ENCODE data around the gene SIGLEC12. TPM values are rescaled to one million over a fixed set of nuclear protein-coding genes. Genes with fewer than 3 reads are reported as not detected.
"Not testable (repeated sequence)": the region's sequence is repeated elsewhere in the genome, so short reads cannot be mapped to it uniquely, and the experiment has no call there.

SIGLEC12 gene
- total and polyA plus RNA-seq, 5 donors, result 0.05 to 0.36 TPM; not detected in 3

- Histone ChIP-seq H3K27ac (ENCODE audit: low read length) (no peak overlapping the region), H3K4me1 (ENCODE audit: control insufficient read depth, insufficient read depth, low read length) (peaks cover 4% of the 10 kb centered on the region), H3K4me3 (ENCODE audit: low read length) (no peak overlapping the region), H3K9me3 (ENCODE audit: control insufficient read depth, low read length) (no peaks in the 10 kb centered on the region), H3K27me3 (ENCODE audit: control insufficient read depth, insufficient read depth) (no peaks in the 10 kb centered on the region)
- intact Hi-C loops (cut with DNase I), result no loop called here
- ATAC-seq (no peak), DNase-seq (no peak)
- WGBS, result 71% methylated on average over 11 of the region's 11 CpGs
These were observed 44.9 kb downstream of the SIGLEC12 start for GRCh38 chr19:51456541-51457290.

DNA sequence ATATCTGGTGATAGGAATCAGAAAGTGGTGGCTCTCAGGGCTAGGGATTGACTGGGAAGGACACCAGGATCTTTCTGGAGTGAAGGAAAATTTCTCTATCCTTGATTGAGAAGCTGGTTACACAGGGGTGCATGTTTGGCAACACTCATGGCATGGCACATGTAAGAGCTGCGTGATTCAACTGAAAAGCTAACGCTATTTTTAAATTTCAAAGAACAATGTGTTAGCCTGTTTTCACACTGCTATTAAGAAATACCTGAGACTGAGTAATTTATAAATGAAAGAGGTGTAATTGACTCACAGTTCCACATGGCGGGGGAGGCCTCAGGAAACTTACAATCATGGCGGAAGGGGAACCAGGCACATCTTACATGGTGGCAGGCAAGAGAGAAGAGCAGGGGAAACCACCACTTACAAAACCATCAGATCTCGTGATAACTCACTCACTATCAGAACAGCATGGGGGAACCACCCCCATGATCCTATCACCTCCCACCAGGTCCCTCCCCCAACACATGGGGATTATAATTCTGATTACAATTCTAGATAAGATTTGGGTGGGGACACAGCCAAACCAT lies 50.8 kb downstream of the SIGLEC12 start:
- no peaks in the 10 kb centered on the region for H3K27me3 ChIP-seq (ENCODE audit: control insufficient read depth, insufficient read depth)
- no peaks in the 10 kb centered on the region for H3K4me1 ChIP-seq (ENCODE audit: control insufficient read depth, insufficient read depth, low read length)
- intact Hi-C loops (cut with DNase I), result no loop called here
- ATAC-seq (no peak), DNase-seq (no peak)
- WGBS, result 80% methylated on average over 5 of the region's 5 CpGs
- H3K4me3 ChIP-seq (ENCODE audit: low read length), result no peak overlapping the region
- H3K9me3 ChIP-seq (ENCODE audit: control insufficient read depth, low read length), result no peaks in the 10 kb centered on the region
- no peak overlapping the region for H3K27ac ChIP-seq (ENCODE audit: low read length)

DNA sequence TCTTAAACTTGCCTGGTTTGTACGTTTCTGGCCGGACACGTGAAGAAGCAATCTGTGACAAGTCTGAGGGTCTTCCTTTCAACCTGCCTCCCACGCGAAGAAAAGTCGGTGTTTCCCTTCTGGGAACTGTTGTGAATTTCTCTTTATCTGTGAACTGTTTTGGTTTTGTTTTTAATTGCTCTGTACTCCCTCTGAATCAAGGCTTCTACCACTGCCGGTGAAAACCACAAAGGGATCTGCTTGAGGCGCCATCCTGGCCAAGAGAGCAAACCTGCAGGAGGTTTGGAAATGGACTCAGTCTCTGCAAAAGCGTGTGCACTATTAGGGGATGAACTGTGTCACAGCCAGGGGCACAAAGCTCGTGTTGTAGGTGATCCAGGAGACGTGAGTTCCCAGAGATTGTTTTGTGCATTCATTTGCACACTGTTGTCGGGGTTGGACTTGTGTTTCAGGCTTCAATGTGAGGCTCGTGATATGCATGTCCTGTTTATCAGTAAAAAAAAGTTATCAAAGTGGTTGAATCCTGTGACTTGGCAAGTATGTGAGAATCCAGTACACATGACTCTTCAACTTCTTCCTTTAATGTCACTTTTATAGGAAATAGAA lies 53.1 kb downstream of the SIGLEC12 start:
- 56% methylated on average over 13 of the region's 13 CpGs for WGBS
- H3K4me1 ChIP-seq (ENCODE audit: control insufficient read depth, insufficient read depth, low read length), result no peaks in the 10 kb centered on the region
- H3K27me3 ChIP-seq (ENCODE audit: control insufficient read depth, insufficient read depth), result no peaks in the 10 kb centered on the region
- ATAC-seq, result no peak
- no peaks in the 10 kb centered on the region for H3K9me3 ChIP-seq (ENCODE audit: control insufficient read depth, low read length)
- H3K27ac ChIP-seq (ENCODE audit: low read length), result no peak overlapping the region
- intact Hi-C loops (cut with DNase I), result no loop called here
- no peak for DNase-seq
- no peak overlapping the region for H3K4me3 ChIP-seq (ENCODE audit: low read length)

- Histone ChIP-seq H3K4me1 (ENCODE audit: control insufficient read depth, insufficient read depth, low read length) (no peaks in the 10 kb centered on the region), H3K9me3 (ENCODE audit: control insufficient read depth, low read length) (no peaks in the 10 kb centered on the region), H3K27ac (ENCODE audit: low read length) (no peak overlapping the region), H3K27me3 (ENCODE audit: control insufficient read depth, insufficient read depth) (no peaks in the 10 kb centered on the region), H3K4me3 (ENCODE audit: low read length) (no peak overlapping the region)
- DNase-seq (no peak), ATAC-seq (no peak)
- 74% methylated on average over 7 of the region's 7 CpGs for WGBS
- intact Hi-C loops (cut with DNase I), result no loop called here
These were observed 53.6 kb downstream of the SIGLEC12 start for GRCh38 chr19:51448011-51448410.

GRCh38 chr19:51447510-51447909 lies 54.1 kb downstream of the SIGLEC12 start:
- H3K9me3 ChIP-seq (ENCODE audit: control insufficient read depth, low read length); intact Hi-C loops (cut with DNase I); H3K27ac ChIP-seq (ENCODE audit: low read length); DNase-seq; H3K4me1 ChIP-seq (ENCODE audit: control insufficient read depth, insufficient read depth, low read length); ATAC-seq; H3K27me3 ChIP-seq (ENCODE audit: control insufficient read depth, insufficient read depth); H3K4me3 ChIP-seq (ENCODE audit: low read length): not testable (repeated sequence)
- WGBS, result 69% methylated on average over 3 of the region's 3 CpGs

DNA sequence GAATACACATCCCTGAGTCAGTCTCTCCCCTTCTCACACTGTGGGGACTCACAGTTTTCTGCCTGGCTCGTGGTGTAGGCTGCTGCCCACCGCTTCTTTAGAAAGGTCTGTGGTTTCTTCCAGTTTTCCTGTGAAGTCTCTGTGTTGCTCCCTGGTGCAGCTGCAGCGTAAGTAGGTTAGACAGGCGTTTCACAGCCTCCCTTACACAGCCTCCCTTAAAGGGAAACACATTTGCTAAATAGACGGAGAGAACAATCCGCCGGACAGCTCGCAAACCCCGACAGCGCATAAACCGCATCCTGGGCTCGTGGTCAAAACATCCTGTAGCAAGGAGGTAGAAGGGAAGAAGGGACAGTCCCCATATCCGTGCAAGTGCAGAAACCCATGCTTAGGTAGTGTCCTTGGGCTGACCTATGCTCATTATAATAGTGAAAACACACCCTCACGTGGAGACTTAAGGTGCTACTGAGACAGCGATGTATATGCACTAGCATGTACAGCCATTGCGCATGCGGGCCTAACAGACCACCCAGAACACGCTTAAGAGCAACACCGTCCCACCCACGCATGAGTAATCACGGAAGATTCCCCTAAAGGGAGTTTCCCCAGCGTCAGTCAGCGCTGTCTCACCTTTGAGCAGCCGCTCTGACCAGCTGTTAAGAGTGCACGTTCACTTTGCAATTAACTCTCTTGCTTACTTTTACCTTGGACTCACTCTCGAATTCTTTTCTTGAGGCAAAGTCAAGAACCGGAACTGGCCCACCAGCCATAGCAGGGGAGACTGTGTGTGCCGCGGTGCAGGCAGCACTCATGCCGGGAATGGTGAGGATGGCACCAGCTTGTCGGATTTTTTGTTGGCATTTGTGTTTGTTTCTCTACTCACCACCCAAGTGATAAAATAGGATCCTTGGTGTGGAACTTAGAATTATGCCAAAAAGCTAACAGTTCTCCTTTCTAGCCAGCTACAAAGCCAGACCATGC lies 59.9 kb downstream of the SIGLEC12 start:
- DNase-seq (no peak), ATAC-seq (peak in 1 of 2 donors; percentile 32)
- Histone ChIP-seq H3K4me3 (ENCODE audit: low read length) (no peak overlapping the region), H3K9me3 (ENCODE audit: control insufficient read depth, low read length) (no peaks in the 10 kb centered on the region), H3K27ac (ENCODE audit: low read length) (no peak overlapping the region), H3K27me3 (ENCODE audit: control insufficient read depth, insufficient read depth) (no peaks in the 10 kb centered on the region), H3K4me1 (ENCODE audit: control insufficient read depth, insufficient read depth, low read length) (no peaks in the 10 kb centered on the region)
- intact Hi-C loops (cut with DNase I), result no loop called here
- 65% methylated on average over 31 of the region's 31 CpGs for WGBS

Other genes starting within 250 kb of the SIGLEC12 start
- gene IGLON5, start 190.2 kb downstream of the SIGLEC12 start, total RNA-seq, result under 1 TPM in 1 of 4 donors, not detected in 3; 0.31 TPM
- 0.07 TPM for gene IGLON5, start 190.2 kb downstream of the SIGLEC12 start, polyA plus RNA-seq
- 1 to 10 TPM in 3 of 4 donors, under 1 TPM in 1; 0.85 to 2.2 (median 1.6) TPM for gene VSIG10L, start 159.7 kb downstream of the SIGLEC12 start, total RNA-seq
- gene VSIG10L, start 159.7 kb downstream of the SIGLEC12 start, polyA plus RNA-seq, result 2.0 TPM
- gene ETFB, start 135.4 kb downstream of the SIGLEC12 start, total RNA-seq, result 100 to 1,000 TPM; 240 to 296 (median 258) TPM
- 452 TPM for gene ETFB, start 135.4 kb downstream of the SIGLEC12 start, polyA plus RNA-seq
- gene CLDND2, start 132.8 kb downstream of the SIGLEC12 start, total RNA-seq, result 1 to 10 TPM; 1.1 to 2.5 (median 2.2) TPM
- gene CLDND2, start 132.8 kb downstream of the SIGLEC12 start, polyA plus RNA-seq, result 0.45 TPM
- 1 to 10 TPM in 3 of 4 donors, under 1 TPM in 1; 0.89 to 3.1 (median 1.7) TPM for gene NKG7, start 129.1 kb downstream of the SIGLEC12 start, total RNA-seq
- 1.7 TPM for gene NKG7, start 129.1 kb downstream of the SIGLEC12 start, polyA plus RNA-seq
- not detected for gene LIM2, start 113.8 kb downstream of the SIGLEC12 start, total RNA-seq
- not detected for gene LIM2, start 113.8 kb downstream of the SIGLEC12 start, polyA plus RNA-seq
- not detected for gene C19orf84, start 111.2 kb downstream of the SIGLEC12 start, total RNA-seq
- gene C19orf84, start 111.2 kb downstream of the SIGLEC12 start, polyA plus RNA-seq, result not detected
- 1 to 10 TPM in 3 of 4 donors, under 1 TPM in 1; 0.62 to 6.5 (median 2.7) TPM for gene SIGLEC10, start 84.2 kb downstream of the SIGLEC12 start, total RNA-seq
- gene SIGLEC10, start 84.2 kb downstream of the SIGLEC12 start, polyA plus RNA-seq, result 0.77 TPM
- gene SIGLEC8, start 43.3 kb downstream of the SIGLEC12 start, total RNA-seq, result not detected
- not detected for gene SIGLEC8, start 43.3 kb downstream of the SIGLEC12 start, polyA plus RNA-seq
- not detected for gene CEACAM18, start 23.3 kb downstream of the SIGLEC12 start, total RNA-seq
- gene CEACAM18, start 23.3 kb downstream of the SIGLEC12 start, polyA plus RNA-seq, result not detected
- under 1 TPM in 3 of 4 donors, not detected in 1; 0.25 to 0.37 (median 0.35) TPM for gene SIGLEC6, start 29.9 kb upstream of the SIGLEC12 start, total RNA-seq
- gene SIGLEC6, start 29.9 kb upstream of the SIGLEC12 start, polyA plus RNA-seq, result not detected
- gene ZNF175, start 69.5 kb upstream of the SIGLEC12 start, total RNA-seq, result 10 to 100 TPM in 2 of 4 donors, 1 to 10 TPM in 2; 8.7 to 12.4 (median 10.1) TPM
- gene ZNF175, start 69.5 kb upstream of the SIGLEC12 start, polyA plus RNA-seq, result 3.3 TPM
- gene SIGLEC5, start 128.6 kb upstream of the SIGLEC12 start, total RNA-seq, result 1 to 10 TPM in 1 of 4 donors, under 1 TPM in 2, not detected in 1; 0.20 to 1.2 (median 0.88) TPM
- gene SIGLEC5, start 128.6 kb upstream of the SIGLEC12 start, polyA plus RNA-seq, result not detected
- 1 to 10 TPM; 1.7 to 5.5 (median 3.8) TPM for gene SIGLEC14, start 145.0 kb upstream of the SIGLEC12 start, total RNA-seq
- gene SIGLEC14, start 145.0 kb upstream of the SIGLEC12 start, polyA plus RNA-seq, result 0.75 TPM
- 10 to 100 TPM; 15.4 to 25.7 (median 17.2) TPM for gene SPACA6, start 191.5 kb upstream of the SIGLEC12 start, total RNA-seq
- gene SPACA6, start 191.5 kb upstream of the SIGLEC12 start, polyA plus RNA-seq, result 15.0 TPM
- gene HAS1, start 222.2 kb upstream of the SIGLEC12 start, total RNA-seq, result 1 to 10 TPM in 3 of 4 donors, under 1 TPM in 1; 0.40 to 1.2 (median 1.1) TPM
- 1.7 TPM for gene HAS1, start 222.2 kb upstream of the SIGLEC12 start, polyA plus RNA-seq